ENCODE data around the gene SNAPC5.

The SNAPC5 gene

GRCh38 chr15:66482539-66482938 is 15.0 kb downstream of the SNAPC5 start:
- DNase-seq (ENCODE audit: low read depth in 2 of 2) = no peak
- no peak overlapping the region for H3K4me3 ChIP-seq (replicated peaks in 1 of 2; ENCODE audit: low read depth in 2 of 2, low read length in 2 of 2)
- no peak for TF ChIP-seq CTCF (IDR thresholded peaks at IDR 0.05; ENCODE audit: low read depth, low read length)

- DNase-seq (ENCODE audit: low read depth in 2 of 2) = no peak
- no peak overlapping the region for H3K4me3 ChIP-seq (replicated peaks in 1 of 2; ENCODE audit: low read depth in 2 of 2, low read length in 2 of 2)
- TF ChIP-seq CTCF (IDR thresholded peaks at IDR 0.05; ENCODE audit: low read depth, low read length) = no peak
Measured at GRCh38 chr15:66481107-66481856, 16.3 kb downstream of the SNAPC5 start.

- TF ChIP-seq CTCF (IDR thresholded peaks at IDR 0.05; ENCODE audit: low read depth, low read length) = no peak
Measured at GRCh38 chr15:66480267-66480666, 17.3 kb downstream of the SNAPC5 start.

GRCh38 chr15:66477011-66477410 is 20.6 kb downstream of the SNAPC5 start:
- no peak for DNase-seq (ENCODE audit: low read depth in 2 of 2)
- no peak for TF ChIP-seq CTCF (IDR thresholded peaks at IDR 0.05; ENCODE audit: low read depth, low read length)
- H3K4me3 ChIP-seq (replicated peaks in 1 of 2; ENCODE audit: low read depth in 2 of 2, low read length in 2 of 2) = no peak overlapping the region

More at GRCh38 chr15:66480267-66480666, 17.3 kb downstream of the SNAPC5 start:
- no peak for DNase-seq (ENCODE audit: low read depth in 2 of 2)
- H3K4me3 ChIP-seq (replicated peaks in 1 of 2; ENCODE audit: low read depth in 2 of 2, low read length in 2 of 2) = no peak overlapping the region

GRCh38 chr15:66476535-66476934 is 21.0 kb downstream of the SNAPC5 start:
- H3K4me3 ChIP-seq (replicated peaks in 1 of 2; ENCODE audit: low read depth in 2 of 2, low read length in 2 of 2) = no peak overlapping the region
- no peak for TF ChIP-seq CTCF (IDR thresholded peaks at IDR 0.05; ENCODE audit: low read depth, low read length)
- no peak for DNase-seq (ENCODE audit: low read depth in 2 of 2)

- H3K4me3 ChIP-seq (replicated peaks in 1 of 2; ENCODE audit: low read depth in 2 of 2, low read length in 2 of 2) = no peak overlapping the region
- DNase-seq (ENCODE audit: low read depth in 2 of 2) = no peak
- no peak for TF ChIP-seq CTCF (IDR thresholded peaks at IDR 0.05; ENCODE audit: low read depth, low read length)
Measured at GRCh38 chr15:66474963-66475362, 22.6 kb downstream of the SNAPC5 start.

GRCh38 chr15:66474135-66474534 is 23.4 kb downstream of the SNAPC5 start:
- TF ChIP-seq CTCF (IDR thresholded peaks at IDR 0.05; ENCODE audit: low read depth, low read length) = no peak
- H3K4me3 ChIP-seq (replicated peaks in 1 of 2; ENCODE audit: low read depth in 2 of 2, low read length in 2 of 2) = no peak overlapping the region
- no peak for DNase-seq (ENCODE audit: low read depth in 2 of 2)
